Testis (tissue), 2 donors: Measurements from ENCODE around the gene ARPC5.

Experiments
- POLR2A ChIP-seq: fragments of 450-650 bp; IDR thresholded peaks from one replicate; pipeline ENCODE4 v1.6.1; 2017; ENCODE audit warnings: antibody characterized with exemption, mild to moderate bottlenecking, moderate library complexity
- TF ChIP-seq, protein P1 (sequence below), 3 experiments: fragments of 450-650 bp in 2 of 3; fragments of 200-600 bp in 1 of 3; sonication (generic) in 1 of 3; IDR thresholded peaks; one replicate each; pipeline ENCODE4 v1.5.1; 2016 to 2019; ENCODE audit warnings: antibody characterized with exemption in 3 of 3, mild to moderate bottlenecking in 2 of 3, moderate library complexity in 1 of 3

DNA sequence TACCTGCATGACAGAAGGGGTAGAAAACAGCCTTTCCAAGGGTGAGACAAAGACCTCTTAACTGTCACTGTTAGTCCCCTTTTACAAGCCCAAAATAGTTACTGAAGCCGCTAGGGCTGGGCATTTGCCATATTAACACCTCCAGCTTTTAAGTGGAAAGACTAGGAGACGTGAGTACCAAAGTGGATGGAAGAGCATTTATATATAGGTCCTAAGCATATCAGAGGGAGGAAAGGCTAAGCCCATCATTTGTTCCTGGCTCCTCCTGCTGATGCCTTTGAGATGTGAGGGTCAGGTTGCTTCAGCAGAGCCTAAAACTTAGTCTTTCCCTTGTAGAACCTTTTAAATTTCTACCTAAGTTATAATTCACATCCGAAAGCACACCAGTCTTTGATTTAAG lies 43.2 kb upstream of the ARPC5 start:
- TF ChIP-seq POLR2A, result no peak
- TF ChIP-seq, protein P1, sequence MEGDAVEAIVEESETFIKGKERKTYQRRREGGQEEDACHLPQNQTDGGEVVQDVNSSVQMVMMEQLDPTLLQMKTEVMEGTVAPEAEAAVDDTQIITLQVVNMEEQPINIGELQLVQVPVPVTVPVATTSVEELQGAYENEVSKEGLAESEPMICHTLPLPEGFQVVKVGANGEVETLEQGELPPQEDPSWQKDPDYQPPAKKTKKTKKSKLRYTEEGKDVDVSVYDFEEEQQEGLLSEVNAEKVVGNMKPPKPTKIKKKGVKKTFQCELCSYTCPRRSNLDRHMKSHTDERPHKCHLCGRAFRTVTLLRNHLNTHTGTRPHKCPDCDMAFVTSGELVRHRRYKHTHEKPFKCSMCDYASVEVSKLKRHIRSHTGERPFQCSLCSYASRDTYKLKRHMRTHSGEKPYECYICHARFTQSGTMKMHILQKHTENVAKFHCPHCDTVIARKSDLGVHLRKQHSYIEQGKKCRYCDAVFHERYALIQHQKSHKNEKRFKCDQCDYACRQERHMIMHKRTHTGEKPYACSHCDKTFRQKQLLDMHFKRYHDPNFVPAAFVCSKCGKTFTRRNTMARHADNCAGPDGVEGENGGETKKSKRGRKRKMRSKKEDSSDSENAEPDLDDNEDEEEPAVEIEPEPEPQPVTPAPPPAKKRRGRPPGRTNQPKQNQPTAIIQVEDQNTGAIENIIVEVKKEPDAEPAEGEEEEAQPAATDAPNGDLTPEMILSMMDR (IDR thresholded peaks at IDR 0.05), result no peak
